KMS-11 (cell line): Measurements from ENCODE around the gene HSD17B10.
A peak's percentile ranks its signal among the peaks of the same experiment; 100 is the strongest.
"Not testable (repeated sequence)": the region's sequence is repeated elsewhere in the genome, so short reads cannot be mapped to it uniquely, and the experiment has no call there.

Experiments used
- H2AFZ ChIP-seq: fragments of 200-600 bp; sonication (generic); 2 replicates; pipeline ENCODE4 v1.6.1; 2016; ENCODE audit warnings: antibody characterized with exemption, mixed run types, low read depth
- H3K27ac ChIP-seq: fragments of 200-600 bp; sonication (generic); 2 replicates; pipeline ENCODE4 v1.6.1; 2016; ENCODE audit warnings: mild to moderate bottlenecking, mixed run types
- H3K27me3 ChIP-seq: fragments of 200-600 bp; sonication (generic); 2 replicates; pipeline ENCODE4 v1.6.1; 2017; ENCODE audit warnings: mild to moderate bottlenecking, low read depth, mixed run types, moderate library complexity; ENCODE audit not compliant: insufficient read depth
- H3K36me3 ChIP-seq: fragments of 200-600 bp; sonication (generic); 2 replicates; pipeline ENCODE4 v1.6.1; 2017; ENCODE audit warnings: mild to moderate bottlenecking, mixed run types; ENCODE audit not compliant: insufficient read depth
- H3K4me1 ChIP-seq: fragments of 200-600 bp; sonication (generic); 2 replicates; pipeline ENCODE4 v1.6.1; 2016; ENCODE audit warnings: mild to moderate bottlenecking, low read depth, mixed run types; ENCODE audit not compliant: poor library complexity, severe bottlenecking
- H3K4me2 ChIP-seq: fragments of 200-600 bp; sonication (generic); 2 replicates; pipeline ENCODE4 v1.7.0; 2016; ENCODE audit warnings: mild to moderate bottlenecking, mixed run types
- H3K4me3 ChIP-seq: fragments of 200-600 bp; sonication (generic); IDR thresholded peaks from 2 replicates; pipeline ENCODE4 v1.6.1; 2017; ENCODE audit warnings: low read depth, low read length, mixed read lengths; ENCODE audit not compliant: insufficient read depth
- H3K79me2 ChIP-seq: fragments of 200-600 bp; sonication (generic); 2 replicates; pipeline ENCODE4 v1.6.1; 2016; ENCODE audit warnings: low read depth, mixed run types; ENCODE audit not compliant: insufficient read depth
- H3K9ac ChIP-seq: fragments of 200-600 bp; sonication (generic); 2 replicates; pipeline ENCODE4 v1.6.1; 2016; ENCODE audit warnings: mild to moderate bottlenecking, mixed run types
- H4K20me1 ChIP-seq: fragments of 200-600 bp; sonication (generic); 2 replicates; pipeline ENCODE4 v1.6.1; 2016; ENCODE audit warnings: mild to moderate bottlenecking, mixed run types; ENCODE audit not compliant: insufficient read depth
- CTCF ChIP-seq: fragments of 200-600 bp; sonication (generic); conservative IDR thresholded peaks from 2 replicates; pipeline ENCODE4 v1.6.1; 2017; ENCODE audit warnings: low read depth, mild to moderate bottlenecking, antibody characterized with exemption, low read length, moderate library complexity, mixed read lengths

The HSD17B10 gene

GRCh38 chrX:53422086-53422860 lies 11.9 kb downstream of the HSD17B10 start, which contains the start of gene SMC1A:
Gene SMC1A, minus strand, starts transcription at chrX:53422654. Its CDS starts 54 bp downstream, at chrX:53422600.
- no peaks in the 10 kb centered on the region for H3K36me3 ChIP-seq
- H3K4me3 ChIP-seq, result no peak within 1 kb of the TSS
- peak within 1 kb of the TSS; percentile 64 for H2AFZ ChIP-seq
- H3K27me3 ChIP-seq, result no peaks in the 10 kb centered on the region
- H4K20me1 ChIP-seq, result 0 out of 2 replicates have a peak, but pooled peaks cover 14% of the 10 kb centered on the region
- peak within 1 kb of the TSS; percentile 95 for H3K27ac ChIP-seq
- H3K4me1 ChIP-seq, result peaks cover 18% of the 10 kb centered on the region
- peaks cover 49% of the 10 kb centered on the region for H3K79me2 ChIP-seq
- peak within 1 kb of the TSS; percentile 88 for H3K4me2 ChIP-seq
- TF ChIP-seq CTCF, result no peak
- peak within 1 kb of the TSS; percentile 97 for H3K9ac ChIP-seq

GRCh38 chrX:53421772-53422085 lies 12.4 kb downstream of the HSD17B10 start:
- TF ChIP-seq CTCF, result no peak
- no peaks in the 10 kb centered on the region for H3K36me3 ChIP-seq
- no peaks in the 10 kb centered on the region for H3K27me3 ChIP-seq
- peak overlapping the region; percentile 64; the same call in 1 of the 2 replicates for H2AFZ ChIP-seq
- 0 out of 2 replicates have a peak, but pooled peaks cover 14% of the 10 kb centered on the region for H4K20me1 ChIP-seq
- peak overlapping the region; percentile 97 for H3K9ac ChIP-seq
- no peak overlapping the region for H3K4me3 ChIP-seq
- H3K27ac ChIP-seq, result peak overlapping the region; percentile 95
- peak overlapping the region; percentile 88 for H3K4me2 ChIP-seq
- H3K4me1 ChIP-seq, result peaks cover 18% of the 10 kb centered on the region
- peaks cover 54% of the 10 kb centered on the region for H3K79me2 ChIP-seq

GRCh38 chrX:53421125-53421524 lies 13.0 kb downstream of the HSD17B10 start:
- Histone ChIP-seq H3K4me2 (peak overlapping the region; percentile 88), H3K4me1 (peaks cover 18% of the 10 kb centered on the region), H3K9ac (peak overlapping the region; percentile 97; the same call in 1 of the 2 replicates), H4K20me1 (0 out of 2 replicates have a peak, but pooled peaks cover 14% of the 10 kb centered on the region), H3K79me2 (peaks cover 60% of the 10 kb centered on the region), H3K4me3 (no peak overlapping the region), H3K36me3 (no peaks in the 10 kb centered on the region), H2AFZ (no peak overlapping the region), H3K27me3 (no peaks in the 10 kb centered on the region), H3K27ac (peak overlapping the region; percentile 95; the same call in 1 of the 2 replicates)
- TF ChIP-seq CTCF, result no peak

GRCh38 chrX:53420351-53420750 lies 13.8 kb downstream of the HSD17B10 start:
- peak overlapping the region; percentile 88 for H3K4me2 ChIP-seq
- H3K27ac ChIP-seq, H3K36me3 ChIP-seq, H2AFZ ChIP-seq, H3K4me3 ChIP-seq, H3K9ac ChIP-seq, H3K27me3 ChIP-seq: not testable (repeated sequence)
- peaks cover 60% of the 10 kb centered on the region for H3K79me2 ChIP-seq
- 0 out of 2 replicates have a peak, but pooled peaks cover 14% of the 10 kb centered on the region for H4K20me1 ChIP-seq
- peaks cover 18% of the 10 kb centered on the region for H3K4me1 ChIP-seq

- Histone ChIP-seq H3K27me3 (no peaks in the 10 kb centered on the region), H4K20me1 (no peaks in the 10 kb centered on the region), H3K4me2 (no peak overlapping the region), H3K36me3 (no peaks in the 10 kb centered on the region), H2AFZ (no peak overlapping the region), H3K4me1 (no peaks in the 10 kb centered on the region), H3K4me3 (no peak overlapping the region), H3K27ac (no peak overlapping the region), H3K9ac (no peak overlapping the region), H3K79me2 (peaks cover 18% of the 10 kb centered on the region; the same call in 1 of the 2 replicates)
- no peak for TF ChIP-seq CTCF
Observed at GRCh38 chrX:53412446-53412845, 21.7 kb downstream of the HSD17B10 start.
